Measurements from ENCODE around the gene OR10G6. TPM values are rescaled to one million over a fixed set of nuclear protein-coding genes. Genes with fewer than 3 reads are reported as not detected.

The OR10G6 gene
- total RNA-seq = not detected in 2 replicates

DNA sequence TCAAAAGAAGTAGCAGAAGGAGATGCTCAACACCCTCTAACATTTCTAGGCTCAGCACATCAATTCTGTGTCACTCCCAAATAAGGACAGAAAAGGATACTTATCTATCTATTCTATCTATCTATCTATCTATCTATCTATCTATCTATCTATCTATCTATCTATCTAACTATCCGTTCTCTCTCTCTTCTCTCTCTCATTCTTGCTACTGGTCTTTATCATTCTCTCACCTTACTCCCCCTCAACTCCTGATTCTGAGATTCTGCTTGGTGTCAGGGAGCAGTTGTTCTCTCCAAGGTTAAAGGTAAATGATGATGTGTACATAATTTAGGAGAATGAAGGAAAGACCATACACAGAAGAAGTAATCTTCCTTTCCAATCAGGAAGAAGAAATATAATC lies at the start of gene OR10G6:
Gene OR10G6 (minus strand): TSS at position 43 of the 400 bp plus-strand sequence. CDS start 0 bp downstream, at position 43.

DNA sequence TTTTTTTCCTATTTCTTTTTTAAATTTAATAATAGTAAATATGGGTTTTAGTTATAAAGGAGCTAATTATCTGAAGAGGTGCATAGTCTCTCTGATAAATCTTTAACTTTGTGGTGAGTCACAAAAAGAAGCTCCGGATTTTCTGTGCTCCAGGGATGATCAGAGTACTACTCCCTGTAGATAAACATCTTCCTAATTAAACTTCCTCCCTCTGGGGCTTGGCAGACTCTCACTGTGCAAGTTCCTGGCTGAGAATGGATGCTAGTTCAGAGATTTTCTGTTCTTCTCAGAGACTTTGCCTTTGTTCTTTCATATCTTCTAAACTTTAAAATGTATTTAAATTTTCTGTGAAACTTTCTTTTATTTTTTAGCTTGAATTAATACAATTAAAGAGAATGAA lies 46.3 kb upstream of the OR10G6 start, which contains the start of gene OR10G7:
Gene OR10G7 (minus strand): TSS at position 72 of the 400 bp plus-strand sequence. CDS start 2,324 bp downstream, outside the sequence.

GRCh38 chr11:124026498-124026897 lies 31.5 kb upstream of the OR10G6 start, which contains the start of gene OR10G8:
Gene OR10G8 (plus strand): TSS chr11:124026798. CDS start chr11:124029623, 2,825 bp downstream.

DNA sequence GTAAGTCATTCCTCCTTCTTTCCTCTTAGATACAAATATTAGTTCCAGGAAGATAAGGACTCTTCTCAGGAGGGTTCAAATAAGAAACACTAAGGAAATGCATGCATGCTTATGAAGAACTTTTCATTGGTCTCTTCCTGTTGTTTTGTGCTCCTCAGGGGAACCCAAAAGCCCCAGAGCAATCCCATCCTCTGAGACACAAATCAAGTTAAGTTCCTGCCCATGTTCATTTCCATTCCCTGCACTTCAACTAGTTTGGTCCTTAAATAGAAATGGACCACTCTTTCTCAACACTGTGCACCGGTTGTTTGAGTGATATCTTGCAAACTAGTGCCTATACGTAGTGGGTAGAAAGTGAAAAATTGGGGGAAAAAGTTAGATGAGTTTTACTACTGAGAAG lies 17.7 kb upstream of the OR10G6 start, which contains the start of gene OR10G4:
Gene OR10G4 (plus strand): TSS at position 301 of the 400 bp plus-strand sequence. CDS start 2,578 bp downstream, outside the sequence.

GRCh38 chr11:123977731-123978347 lies 17.1 kb downstream of the OR10G6 start, which contains the start of gene OR10S1:
Gene OR10S1 (minus strand): TSS chr11:123977781. CDS start chr11:123977664, 117 bp downstream.

Other genes with a start within 250 kb of the OR10G6 start
- gene OR6X1, start 240.6 kb downstream of the OR10G6 start, total RNA-seq = not detected in 2 replicates
- gene OR6M1, start 188.8 kb downstream of the OR10G6 start, total RNA-seq = not detected in 2 replicates
- not detected in 2 replicates for gene TMEM225, start 109.5 kb downstream of the OR10G6 start, total RNA-seq
- gene OR8D4, start 93.0 kb downstream of the OR10G6 start, total RNA-seq = not detected in 2 replicates
- not detected in 2 replicates for gene OR4D5, start 55.5 kb downstream of the OR10G6 start, total RNA-seq
- not detected in 2 replicates for gene OR6T1, start 51.3 kb downstream of the OR10G6 start, total RNA-seq
- gene OR10S1, start 17.4 kb downstream of the OR10G6 start, total RNA-seq = not detected in 2 replicates
- gene OR10G4, start 17.8 kb upstream of the OR10G6 start, total RNA-seq = not detected in 2 replicates
- gene OR10G9, start 27.9 kb upstream of the OR10G6 start, total RNA-seq = not detected in 2 replicates
- gene OR10G8, start 31.6 kb upstream of the OR10G6 start, total RNA-seq = not detected in 2 replicates
- gene OR10G7, start 46.2 kb upstream of the OR10G6 start, total RNA-seq = not detected in 2 replicates
- gene VWA5A, start 120.3 kb upstream of the OR10G6 start, total RNA-seq = 1.5 and 25.2 TPM in 2 replicates
- gene OR10D3, start 188.2 kb upstream of the OR10G6 start, total RNA-seq = under 0.01 TPM in 2 replicates
- not detected in 2 replicates for gene OR8G1, start 245.9 kb upstream of the OR10G6 start, total RNA-seq